ENCODE data around the gene NR6A1. TPM values are rescaled to one million over a fixed set of nuclear protein-coding genes. Genes with fewer than 3 reads are reported as not detected.

NR6A1 gene
- total and polyA plus RNA-seq, 5 donors from 2014 or later = 0.05 TPM; not detected in 4

- no peak overlapping the region for H3K4me3 Mint-ChIP-seq
- Histone ChIP-seq H3K4me1 (ENCODE audit: control insufficient read depth, insufficient read depth, low read length, poor library complexity, severe bottlenecking) (no peaks in the 10 kb centered on the region), H3K27me3 (ENCODE audit: control insufficient read depth, insufficient read depth, low read length) (peaks cover 3% of the 10 kb centered on the region), H3K27ac (ENCODE audit: insufficient read depth, low read length, poor library complexity, severe bottlenecking) (no peak overlapping the region), H3K4me3 (ENCODE audit: low read depth, low read length) (no peak overlapping the region), H3K36me3 (ENCODE audit: control insufficient read depth, insufficient read depth, low read length) (no peaks in the 10 kb centered on the region), H3K9me3 (ENCODE audit: control insufficient read depth in 2 of 2, low read length in 2 of 2) (no peaks in the 10 kb centered on the region)
- DNase-seq (no peak), ATAC-seq (ENCODE audit: low read depth in 2 of 2) (no peak)
- H3K27me3 Mint-ChIP-seq = peaks cover 13% of the 10 kb centered on the region
- no peaks in the 10 kb centered on the region for H3K9me3 Mint-ChIP-seq
- H3K27ac Mint-ChIP-seq = no peak overlapping the region
- no peaks in the 10 kb centered on the region for H3K36me3 Mint-ChIP-seq
- no peaks in the 10 kb centered on the region for H3K4me1 Mint-ChIP-seq
Observed at GRCh38 chr9:124526174-124526573, 244.9 kb downstream of the NR6A1 start.

DNA sequence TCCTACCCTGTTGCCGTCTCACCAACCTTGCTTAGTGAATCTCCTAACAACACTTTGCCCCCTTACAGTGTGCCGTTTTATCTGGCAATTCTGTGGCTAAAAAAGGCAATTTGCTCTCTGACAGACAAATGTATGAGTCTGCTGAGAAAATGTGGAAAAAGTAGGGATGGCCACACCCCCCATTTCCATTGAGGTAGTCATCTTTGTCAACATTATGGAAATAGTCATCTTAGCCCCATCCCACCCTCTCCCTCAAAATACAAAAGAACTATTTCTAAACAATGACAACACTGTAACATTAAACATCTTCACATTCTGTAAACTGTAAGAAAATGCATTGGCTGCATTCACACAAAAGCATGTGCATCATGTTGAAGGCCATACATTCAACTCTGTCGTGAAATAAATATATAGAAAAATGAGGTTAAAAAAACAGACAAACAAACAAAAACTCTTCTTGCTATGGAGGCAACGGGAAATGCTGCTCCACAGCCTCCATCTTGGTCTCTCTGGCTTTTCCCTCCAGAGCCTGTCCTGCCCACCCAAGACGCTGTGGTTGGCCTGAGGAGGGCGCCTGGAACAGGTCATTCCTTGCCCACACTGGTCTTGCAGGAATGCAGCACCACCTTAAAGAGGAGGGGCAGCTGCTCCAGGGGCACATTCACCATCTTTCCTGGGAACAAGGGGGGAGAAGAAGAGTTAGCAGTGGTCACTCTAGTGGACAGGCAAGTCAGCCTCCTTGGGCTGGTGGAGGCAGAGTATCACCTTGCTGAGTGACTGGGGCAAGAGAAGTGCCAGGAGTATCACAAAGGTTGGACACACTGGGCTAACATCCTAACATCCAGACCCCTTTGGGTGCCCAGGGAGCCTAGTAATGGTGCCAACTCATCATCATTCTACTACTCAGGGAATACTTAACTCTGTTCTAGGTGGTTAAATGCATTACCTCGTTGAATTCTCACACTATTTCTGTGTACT is 248.7 kb downstream of the NR6A1 start:
- peaks cover 3% of the 10 kb centered on the region for H3K27me3 ChIP-seq (ENCODE audit: control insufficient read depth, insufficient read depth, low read length)
- H3K27me3 Mint-ChIP-seq = peaks cover 13% of the 10 kb centered on the region
- no peaks in the 10 kb centered on the region for H3K4me1 Mint-ChIP-seq
- no peak overlapping the region for H3K4me3 Mint-ChIP-seq
- ATAC-seq (ENCODE audit: low read depth in 2 of 2) = no peak
- no peak overlapping the region for H3K27ac ChIP-seq (ENCODE audit: insufficient read depth, low read length, poor library complexity, severe bottlenecking)
- no peaks in the 10 kb centered on the region for H3K9me3 ChIP-seq (ENCODE audit: control insufficient read depth in 2 of 2, low read length in 2 of 2)
- no peaks in the 10 kb centered on the region for H3K36me3 Mint-ChIP-seq
- H3K27ac Mint-ChIP-seq = no peak overlapping the region
- no peaks in the 10 kb centered on the region for H3K36me3 ChIP-seq (ENCODE audit: control insufficient read depth, insufficient read depth, low read length)
- no peaks in the 10 kb centered on the region for H3K4me1 ChIP-seq (ENCODE audit: control insufficient read depth, insufficient read depth, low read length, poor library complexity, severe bottlenecking)
- H3K4me3 ChIP-seq (ENCODE audit: low read depth, low read length) = no peak overlapping the region
- no peak for DNase-seq
- no peaks in the 10 kb centered on the region for H3K9me3 Mint-ChIP-seq

DNA sequence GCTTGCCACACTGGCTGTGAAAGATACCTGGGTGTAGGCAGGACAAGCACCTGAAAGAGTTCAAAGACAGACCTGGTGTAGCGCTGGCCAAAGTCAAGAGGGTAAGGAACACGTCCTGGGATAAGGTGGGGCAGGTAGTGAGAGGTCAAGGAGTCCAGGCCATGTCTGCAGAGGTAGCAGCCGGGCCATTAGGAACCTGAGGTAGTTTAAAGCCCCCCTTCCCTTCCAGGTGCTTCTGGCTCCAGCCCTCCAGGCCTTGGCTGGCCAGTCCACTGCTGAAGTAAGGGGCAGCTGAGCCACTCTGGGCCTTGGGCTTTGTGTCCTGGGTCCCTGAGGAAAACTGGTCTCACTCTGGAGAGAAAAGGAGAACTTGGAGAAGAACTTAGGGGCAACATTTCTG is 250.0 kb downstream of the NR6A1 start:
- H3K27ac ChIP-seq (ENCODE audit: insufficient read depth, low read length, poor library complexity, severe bottlenecking) = no peak overlapping the region
- H3K27ac Mint-ChIP-seq = no peak overlapping the region
- no peaks in the 10 kb centered on the region for H3K9me3 ChIP-seq (ENCODE audit: control insufficient read depth in 2 of 2, low read length in 2 of 2)
- H3K27me3 ChIP-seq (ENCODE audit: control insufficient read depth, insufficient read depth, low read length) = peaks cover 2% of the 10 kb centered on the region
- no peaks in the 10 kb centered on the region for H3K36me3 ChIP-seq (ENCODE audit: control insufficient read depth, insufficient read depth, low read length)
- DNase-seq (no peak), ATAC-seq (ENCODE audit: low read depth in 2 of 2) (no peak)
- no peak overlapping the region for H3K4me3 Mint-ChIP-seq
- no peaks in the 10 kb centered on the region for H3K4me1 ChIP-seq (ENCODE audit: control insufficient read depth, insufficient read depth, low read length, poor library complexity, severe bottlenecking)
- H3K27me3 Mint-ChIP-seq = peaks cover 13% of the 10 kb centered on the region
- H3K9me3 Mint-ChIP-seq = peaks cover 0 to 3% (median 0%) of the 10 kb centered on the region in 7 donors
- no peaks in the 10 kb centered on the region for H3K36me3 Mint-ChIP-seq
- H3K4me3 ChIP-seq (ENCODE audit: low read depth, low read length) = no peak overlapping the region
- H3K4me1 Mint-ChIP-seq = no peaks in the 10 kb centered on the region

DNA sequence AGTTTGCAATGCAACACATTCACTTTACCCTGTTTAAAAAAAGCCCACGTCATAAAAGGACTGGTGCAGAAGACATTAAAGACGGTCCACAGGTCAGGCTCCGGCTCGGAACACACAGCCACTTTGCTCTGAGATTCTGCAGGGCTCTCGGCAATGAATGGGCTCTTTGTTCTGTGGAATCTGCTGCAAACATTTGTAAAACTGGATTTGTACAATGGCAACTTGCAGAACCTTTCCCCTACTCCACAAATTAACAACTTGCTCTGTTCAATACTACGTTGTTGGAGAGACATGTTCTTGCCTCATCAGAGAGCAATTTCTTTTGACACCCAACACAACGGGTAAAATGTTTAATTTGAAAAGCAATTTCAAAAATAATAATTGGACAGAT is 250.9 kb downstream of the NR6A1 start:
- Mint-ChIP-seq H3K4me1 (no peaks in the 10 kb centered on the region), H3K9me3 (peaks cover 0 to 3% (median 0%) of the 10 kb centered on the region in 7 donors), H3K36me3 (no peaks in the 10 kb centered on the region), H3K27me3 (peaks cover 9% of the 10 kb centered on the region), H3K27ac (peak overlapping the region in 1 of 3 donors; percentile 21), H3K4me3 (no peak overlapping the region)
- peaks cover 2% of the 10 kb centered on the region for H3K27me3 ChIP-seq (ENCODE audit: control insufficient read depth, insufficient read depth, low read length)
- H3K36me3 ChIP-seq (ENCODE audit: control insufficient read depth, insufficient read depth, low read length) = no peaks in the 10 kb centered on the region
- ATAC-seq (ENCODE audit: low read depth in 2 of 2) (no peak), DNase-seq (no peak)
- H3K4me3 ChIP-seq (ENCODE audit: low read depth, low read length) = no peak overlapping the region
- H3K9me3 ChIP-seq (ENCODE audit: control insufficient read depth in 2 of 2, low read length in 2 of 2) = no peaks in the 10 kb centered on the region
- no peak overlapping the region for H3K27ac ChIP-seq (ENCODE audit: insufficient read depth, low read length, poor library complexity, severe bottlenecking)
- H3K4me1 ChIP-seq (ENCODE audit: control insufficient read depth, insufficient read depth, low read length, poor library complexity, severe bottlenecking) = no peaks in the 10 kb centered on the region

- peaks cover 0 to 3% (median 0%) of the 10 kb centered on the region in 7 donors for H3K9me3 Mint-ChIP-seq
- H3K4me3 Mint-ChIP-seq = no peak overlapping the region
- no peak overlapping the region for H3K27ac ChIP-seq (ENCODE audit: insufficient read depth, low read length, poor library complexity, severe bottlenecking)
- peaks cover 2% of the 10 kb centered on the region for H3K27me3 ChIP-seq (ENCODE audit: control insufficient read depth, insufficient read depth, low read length)
- H3K27me3 Mint-ChIP-seq = peaks cover 4% of the 10 kb centered on the region
- no peaks in the 10 kb centered on the region for H3K4me1 Mint-ChIP-seq
- H3K36me3 ChIP-seq (ENCODE audit: control insufficient read depth, insufficient read depth, low read length) = no peaks in the 10 kb centered on the region
- H3K4me1 ChIP-seq (ENCODE audit: control insufficient read depth, insufficient read depth, low read length, poor library complexity, severe bottlenecking) = no peaks in the 10 kb centered on the region
- H3K9me3 ChIP-seq (ENCODE audit: control insufficient read depth in 2 of 2, low read length in 2 of 2) = no peaks in the 10 kb centered on the region
- H3K27ac Mint-ChIP-seq = no peak overlapping the region
- H3K4me3 ChIP-seq (ENCODE audit: low read depth, low read length) = no peak overlapping the region
- DNase-seq (no peak), ATAC-seq (ENCODE audit: low read depth in 2 of 2) (no peak)
- no peaks in the 10 kb centered on the region for H3K36me3 Mint-ChIP-seq
Observed at GRCh38 chr9:124518116-124518515, 253.0 kb downstream of the NR6A1 start.

DNA sequence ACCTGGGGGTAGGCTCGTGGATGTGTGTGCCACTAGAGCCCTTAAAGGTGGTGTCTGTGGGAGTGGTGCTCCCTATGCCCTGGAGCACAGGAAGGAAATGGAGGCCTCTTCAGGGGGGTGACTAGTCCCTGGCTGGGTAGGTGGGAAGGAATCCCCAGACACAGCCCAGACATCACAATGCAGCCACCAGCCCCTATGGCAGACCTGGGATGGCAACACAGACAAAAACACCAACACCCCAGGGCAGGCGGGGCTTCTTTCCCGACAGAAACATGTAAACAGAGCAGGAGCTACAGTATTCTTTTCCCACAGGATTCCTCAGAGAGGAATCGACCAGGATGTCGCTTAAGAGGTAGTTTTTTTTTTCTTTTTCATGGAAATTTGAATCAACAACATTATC is 253.5 kb downstream of the NR6A1 start:
- ATAC-seq (ENCODE audit: low read depth in 2 of 2) (no peak), DNase-seq (no peak)
- H3K27me3 Mint-ChIP-seq = peaks cover 4% of the 10 kb centered on the region
- no peaks in the 10 kb centered on the region for H3K4me1 Mint-ChIP-seq
- H3K36me3 Mint-ChIP-seq = no peaks in the 10 kb centered on the region
- H3K27ac Mint-ChIP-seq = no peak overlapping the region
- no peaks in the 10 kb centered on the region for H3K9me3 ChIP-seq (ENCODE audit: control insufficient read depth in 2 of 2, low read length in 2 of 2)
- no peak overlapping the region for H3K4me3 Mint-ChIP-seq
- no peaks in the 10 kb centered on the region for H3K4me1 ChIP-seq (ENCODE audit: control insufficient read depth, insufficient read depth, low read length, poor library complexity, severe bottlenecking)
- peaks cover 0 to 3% (median 0%) of the 10 kb centered on the region in 7 donors for H3K9me3 Mint-ChIP-seq
- no peak overlapping the region for H3K4me3 ChIP-seq (ENCODE audit: low read depth, low read length)
- H3K27ac ChIP-seq (ENCODE audit: insufficient read depth, low read length, poor library complexity, severe bottlenecking) = no peak overlapping the region
- no peaks in the 10 kb centered on the region for H3K36me3 ChIP-seq (ENCODE audit: control insufficient read depth, insufficient read depth, low read length)
- peaks cover 2% of the 10 kb centered on the region for H3K27me3 ChIP-seq (ENCODE audit: control insufficient read depth, insufficient read depth, low read length)

- Mint-ChIP-seq H3K27me3 (peaks cover 6% of the 10 kb centered on the region), H3K9me3 (peaks cover 0 to 3% (median 0%) of the 10 kb centered on the region in 7 donors), H3K4me1 (no peaks in the 10 kb centered on the region), H3K27ac (no peak overlapping the region), H3K4me3 (no peak overlapping the region), H3K36me3 (no peaks in the 10 kb centered on the region)
- Histone ChIP-seq H3K4me3 (ENCODE audit: low read depth, low read length) (no peak overlapping the region), H3K4me1 (ENCODE audit: control insufficient read depth, insufficient read depth, low read length, poor library complexity, severe bottlenecking) (no peaks in the 10 kb centered on the region), H3K36me3 (ENCODE audit: control insufficient read depth, insufficient read depth, low read length) (no peaks in the 10 kb centered on the region), H3K9me3 (ENCODE audit: control insufficient read depth in 2 of 2, low read length in 2 of 2) (no peaks in the 10 kb centered on the region), H3K27ac (ENCODE audit: insufficient read depth, low read length, poor library complexity, severe bottlenecking) (no peak overlapping the region), H3K27me3 (ENCODE audit: control insufficient read depth, insufficient read depth, low read length) (peaks cover 2% of the 10 kb centered on the region)
- DNase-seq = no peak
- no peak for ATAC-seq (ENCODE audit: low read depth in 2 of 2)
Observed at GRCh38 chr9:124514874-124515273, 256.2 kb downstream of the NR6A1 start.

GRCh38 chr9:124514125-124514524 is 257.0 kb downstream of the NR6A1 start:
- Mint-ChIP-seq H3K4me3 (no peak overlapping the region), H3K9me3 (peaks cover 0 to 3% (median 0%) of the 10 kb centered on the region in 7 donors), H3K4me1 (no peaks in the 10 kb centered on the region), H3K27ac (no peak overlapping the region), H3K27me3 (peaks cover 6% of the 10 kb centered on the region), H3K36me3 (no peaks in the 10 kb centered on the region)
- no peaks in the 10 kb centered on the region for H3K9me3 ChIP-seq (ENCODE audit: control insufficient read depth in 2 of 2, low read length in 2 of 2)
- DNase-seq (no peak), ATAC-seq (ENCODE audit: low read depth in 2 of 2) (no peak)
- no peak overlapping the region for H3K27ac ChIP-seq (ENCODE audit: insufficient read depth, low read length, poor library complexity, severe bottlenecking)
- H3K36me3 ChIP-seq (ENCODE audit: control insufficient read depth, insufficient read depth, low read length) = no peaks in the 10 kb centered on the region
- no peak overlapping the region for H3K4me3 ChIP-seq (ENCODE audit: low read depth, low read length)
- no peaks in the 10 kb centered on the region for H3K4me1 ChIP-seq (ENCODE audit: control insufficient read depth, insufficient read depth, low read length, poor library complexity, severe bottlenecking)
- peaks cover 2% of the 10 kb centered on the region for H3K27me3 ChIP-seq (ENCODE audit: control insufficient read depth, insufficient read depth, low read length)
